Right atrium auricular region (tissue), 2 donors: ENCODE measurements around the gene FLNA. TPM values are rescaled to one million over a fixed set of nuclear protein-coding genes. Genes with fewer than 3 reads are reported as not detected.

ENCODE experiments used
- DNase-seq: peaks from one replicate; pipeline ENCODE4 v3.0.0-alpha.2; 2019; ENCODE audit warnings: low spot score
- H3K27ac ChIP-seq, 2 donors: fragments of 200-600 bp; sonication (generic); 1 replicate in 1 of 2; 2 replicates in 1 of 2; pipeline ENCODE4 v1.5.1; 2016 to 2019
- H3K27me3 ChIP-seq, 2 donors: fragments of 200-600 bp; sonication (generic); one replicate each; pipeline versions ENCODE4 v1.5.1 to v1.6.0; 2017 to 2019
- H3K36me3 ChIP-seq: fragments of 200-600 bp; sonication (generic); one replicate; pipeline ENCODE4 v1.5.1; 2016
- H3K4me1 ChIP-seq, 2 donors: fragments of 200-600 bp; sonication (generic); one replicate each; pipeline versions ENCODE4 v1.5.1 to v1.6.0; 2017 to 2019
- H3K4me3 ChIP-seq, 2 donors: fragments of 200-600 bp; sonication (generic); 1 replicate in 1 of 2; 2 replicates in 1 of 2; pipeline ENCODE4 v1.5.1; 2017 to 2019; ENCODE audit warnings: mild to moderate bottlenecking in 1 of 2, moderate library complexity in 1 of 2
- H3K9me3 ChIP-seq, 2 donors: fragments of 200-600 bp; sonication (generic); one replicate each; pipeline ENCODE4 v1.5.1; 2019
- total RNA-seq, 2 donors: library from RNA; depleted of rRNA; stranded (reverse); fragments of >200 nt; gene quantifications; one replicate each; pipeline ENCODE4 v1.1.0, GENCODE V29; 2016
- TF ChIP-seq, protein P1 (sequence below), 2 donors: fragments of 200-600 bp; sonication (generic); IDR thresholded peaks; one replicate each; pipeline ENCODE4 v1.5.1; 2019; ENCODE audit warnings: antibody characterized with exemption in 2 of 2

The FLNA gene
- total RNA-seq, 2 donors from 2014 or later: 263 to 419 TPM

DNA sequence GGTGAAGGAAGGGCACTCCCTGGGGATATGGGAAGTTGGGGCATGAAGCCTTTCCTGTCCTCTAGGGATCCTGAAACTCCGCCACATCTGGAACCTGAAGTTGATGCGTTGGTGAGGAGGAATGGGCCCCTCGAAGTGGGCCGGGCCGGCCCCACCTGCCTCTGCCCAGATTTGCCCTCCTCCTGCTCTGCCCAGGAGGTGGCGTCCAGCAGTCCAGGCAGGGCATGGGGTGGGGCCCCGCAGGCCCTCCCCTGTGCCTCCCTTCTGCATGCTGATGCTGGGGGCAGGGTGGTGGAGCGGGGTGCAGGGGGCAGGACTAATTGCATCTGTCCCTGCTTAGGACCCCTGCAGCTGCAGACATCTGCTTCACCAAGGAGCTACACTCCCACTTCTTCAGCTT is 38.7 kb upstream of the FLNA start:
- no peak for DNase-seq
- Histone ChIP-seq H3K4me3 (no peak overlapping the region), H3K36me3 (no peaks in the 10 kb centered on the region), H3K27me3 (no peaks in the 10 kb centered on the region), H3K27ac (peak overlapping the region in 1 of 2 donors; percentile 91), H3K4me1 (peaks cover 0 to 21% of the 10 kb centered on the region in 2 donors), H3K9me3 (no peaks in the 10 kb centered on the region)
- TF ChIP-seq, protein P1, sequence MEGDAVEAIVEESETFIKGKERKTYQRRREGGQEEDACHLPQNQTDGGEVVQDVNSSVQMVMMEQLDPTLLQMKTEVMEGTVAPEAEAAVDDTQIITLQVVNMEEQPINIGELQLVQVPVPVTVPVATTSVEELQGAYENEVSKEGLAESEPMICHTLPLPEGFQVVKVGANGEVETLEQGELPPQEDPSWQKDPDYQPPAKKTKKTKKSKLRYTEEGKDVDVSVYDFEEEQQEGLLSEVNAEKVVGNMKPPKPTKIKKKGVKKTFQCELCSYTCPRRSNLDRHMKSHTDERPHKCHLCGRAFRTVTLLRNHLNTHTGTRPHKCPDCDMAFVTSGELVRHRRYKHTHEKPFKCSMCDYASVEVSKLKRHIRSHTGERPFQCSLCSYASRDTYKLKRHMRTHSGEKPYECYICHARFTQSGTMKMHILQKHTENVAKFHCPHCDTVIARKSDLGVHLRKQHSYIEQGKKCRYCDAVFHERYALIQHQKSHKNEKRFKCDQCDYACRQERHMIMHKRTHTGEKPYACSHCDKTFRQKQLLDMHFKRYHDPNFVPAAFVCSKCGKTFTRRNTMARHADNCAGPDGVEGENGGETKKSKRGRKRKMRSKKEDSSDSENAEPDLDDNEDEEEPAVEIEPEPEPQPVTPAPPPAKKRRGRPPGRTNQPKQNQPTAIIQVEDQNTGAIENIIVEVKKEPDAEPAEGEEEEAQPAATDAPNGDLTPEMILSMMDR (IDR thresholded peaks at IDR 0.05): no peak

DNA sequence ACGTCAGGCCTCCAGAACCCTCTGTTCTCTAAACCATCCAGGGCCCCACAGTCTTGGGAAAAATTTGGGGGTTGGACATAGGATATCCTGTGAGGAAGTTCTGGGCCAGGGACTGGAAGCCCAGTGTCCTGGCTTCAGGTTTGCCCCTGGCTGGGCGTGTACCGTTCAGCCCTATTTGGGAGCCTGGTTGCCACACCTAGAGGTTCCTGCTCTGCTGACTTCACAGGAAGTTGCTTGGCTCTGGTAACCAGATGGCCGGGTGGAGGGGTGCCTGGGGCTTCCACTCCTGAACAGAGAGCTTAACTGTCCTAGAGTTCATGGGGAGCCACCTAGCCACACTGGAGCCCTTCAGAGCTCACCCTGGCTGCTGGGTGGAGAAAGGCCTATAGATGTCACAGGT is 38.0 kb upstream of the FLNA start:
- Histone ChIP-seq H3K9me3 (no peaks in the 10 kb centered on the region), H3K4me3 (peak overlapping the region; percentile 67 to 68), H3K36me3 (no peaks in the 10 kb centered on the region), H3K27ac (peak overlapping the region; percentile 87 to 91), H3K4me1 (peaks cover 0 to 21% of the 10 kb centered on the region in 2 donors), H3K27me3 (no peaks in the 10 kb centered on the region)
- no peak for DNase-seq
- TF ChIP-seq, protein P1 (IDR thresholded peaks at IDR 0.05): no peak

DNA sequence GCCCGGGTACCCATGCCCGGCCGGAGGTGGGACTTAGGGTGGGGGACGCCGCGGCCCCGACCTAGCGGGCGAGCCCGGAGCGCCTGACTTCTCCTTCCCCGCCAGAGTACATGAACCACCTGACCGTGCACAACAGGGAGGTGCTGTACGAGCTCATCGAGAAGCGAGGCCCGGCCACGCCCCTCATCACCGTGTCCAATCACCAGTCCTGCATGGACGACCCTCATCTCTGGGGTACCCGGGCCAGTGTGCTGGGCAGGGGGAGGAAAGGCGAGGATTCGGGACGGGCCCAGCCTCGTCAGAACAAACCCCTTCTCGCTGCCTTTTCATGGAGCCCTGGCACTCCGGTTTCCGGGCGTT is 37.5 kb upstream of the FLNA start:
- Histone ChIP-seq H3K4me1 (peaks cover 0 to 21% of the 10 kb centered on the region in 2 donors), H3K4me3 (peak overlapping the region; percentile 67 to 68), H3K27me3 (no peaks in the 10 kb centered on the region), H3K36me3 (no peaks in the 10 kb centered on the region), H3K9me3 (no peaks in the 10 kb centered on the region), H3K27ac (peak overlapping the region; percentile 87 to 91)
- TF ChIP-seq, protein P1 (IDR thresholded peaks at IDR 0.05): no peak
- DNase-seq: no peak

DNA sequence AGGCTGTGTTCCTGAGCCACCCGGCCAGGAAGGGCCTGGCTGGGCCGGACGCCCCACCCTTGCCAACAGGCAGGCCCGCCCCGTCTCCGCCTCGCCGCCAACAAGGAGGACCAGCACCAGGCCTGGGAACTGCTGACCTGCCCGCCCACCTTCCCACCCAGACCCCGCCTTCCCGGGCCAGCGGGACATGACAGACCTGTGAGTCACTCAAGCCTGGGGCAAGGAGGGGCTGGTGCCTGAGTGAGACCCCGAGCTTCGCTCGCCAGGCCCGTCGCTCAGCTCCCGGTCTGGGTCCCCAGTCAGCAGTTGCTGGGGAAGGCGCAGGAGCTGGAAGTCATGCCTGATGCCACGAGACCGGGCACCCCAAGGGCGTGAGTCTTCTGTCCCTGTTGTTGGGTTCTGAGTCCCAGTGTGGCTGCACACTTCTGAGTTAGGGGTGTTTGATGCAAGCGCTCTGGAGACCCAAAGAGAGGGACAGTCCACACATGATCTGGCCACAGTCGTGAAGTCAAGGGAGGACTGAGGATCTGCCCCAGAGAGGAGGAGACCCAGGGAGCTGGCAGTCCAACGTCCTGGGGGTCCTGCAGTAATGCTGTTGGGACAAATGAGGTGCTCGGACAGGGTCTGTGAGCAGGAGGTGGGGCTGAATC is 34.9 kb upstream of the FLNA start, which contains the start of gene DNASE1L1:
TSS of gene DNASE1L1 (minus strand) at position 33 of the 650 bp plus-strand sequence. CDS start 3,686 bp downstream, outside the sequence.
- H3K27me3 ChIP-seq: no peaks in the 10 kb centered on the region
- TF ChIP-seq, protein P1 (IDR thresholded peaks at IDR 0.05): no peak
- H3K9me3 ChIP-seq: no peaks in the 10 kb centered on the region
- DNase-seq: peak; percentile 84
- peaks cover 0 to 21% of the 10 kb centered on the region in 2 donors for H3K4me1 ChIP-seq
- H3K36me3 ChIP-seq: no peaks in the 10 kb centered on the region
- peak within 1 kb of the TSS; percentile 29 to 36 for H3K4me3 ChIP-seq
- peak within 1 kb of the TSS; percentile 66 to 70 for H3K27ac ChIP-seq

DNA sequence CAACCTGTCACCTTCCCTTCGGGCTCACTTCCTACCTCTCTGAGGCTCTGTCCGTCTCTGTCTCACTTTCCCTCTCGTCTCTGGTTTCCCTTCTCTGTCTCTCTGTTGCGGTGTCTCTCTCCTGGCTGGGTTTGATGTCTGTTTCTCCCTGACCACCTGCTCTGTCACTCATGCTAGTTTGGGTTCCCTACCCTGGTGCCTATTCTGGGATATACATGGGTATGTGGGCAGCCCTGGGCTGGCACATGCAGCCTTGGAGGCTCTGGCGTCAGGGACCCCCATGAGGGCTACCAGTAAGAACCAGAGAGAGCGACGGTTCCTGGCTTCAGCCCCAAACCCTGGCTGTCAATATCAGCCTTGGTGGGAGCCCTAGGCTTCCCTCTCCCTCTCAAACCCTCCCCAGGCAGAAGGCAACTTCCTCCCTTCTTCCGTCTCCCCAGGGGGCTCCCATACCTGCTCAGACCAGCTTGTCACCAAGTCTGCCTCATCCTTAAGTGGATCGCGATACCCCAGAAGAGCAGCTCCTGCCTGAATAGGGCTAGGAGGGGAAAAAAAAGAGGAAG is 34.3 kb upstream of the FLNA start:
- TF ChIP-seq, protein P1 (IDR thresholded peaks at IDR 0.05): no peak
- Histone ChIP-seq H3K4me1 (peaks cover 0 to 21% of the 10 kb centered on the region in 2 donors), H3K36me3 (no peaks in the 10 kb centered on the region), H3K9me3 (no peaks in the 10 kb centered on the region), H3K4me3 (peak overlapping the region; percentile 29 to 36), H3K27me3 (no peaks in the 10 kb centered on the region), H3K27ac (peak overlapping the region; percentile 49 to 70)
- no peak for DNase-seq
